NCI-H2081 treated with DMSO at 0.1 percent for 48 hours (cell line): Measurements from ENCODE around the gene WDFY4.
"Not testable (repeated sequence)": the region's sequence is repeated elsewhere in the genome, so short reads cannot be mapped to it uniquely, and the experiment has no call there.

Experiments used
- DNase-seq: peaks from one replicate; lab custom pipeline; 2025; lab: John Stamatoyannopoulos, UW

WDFY4 gene, protein sequence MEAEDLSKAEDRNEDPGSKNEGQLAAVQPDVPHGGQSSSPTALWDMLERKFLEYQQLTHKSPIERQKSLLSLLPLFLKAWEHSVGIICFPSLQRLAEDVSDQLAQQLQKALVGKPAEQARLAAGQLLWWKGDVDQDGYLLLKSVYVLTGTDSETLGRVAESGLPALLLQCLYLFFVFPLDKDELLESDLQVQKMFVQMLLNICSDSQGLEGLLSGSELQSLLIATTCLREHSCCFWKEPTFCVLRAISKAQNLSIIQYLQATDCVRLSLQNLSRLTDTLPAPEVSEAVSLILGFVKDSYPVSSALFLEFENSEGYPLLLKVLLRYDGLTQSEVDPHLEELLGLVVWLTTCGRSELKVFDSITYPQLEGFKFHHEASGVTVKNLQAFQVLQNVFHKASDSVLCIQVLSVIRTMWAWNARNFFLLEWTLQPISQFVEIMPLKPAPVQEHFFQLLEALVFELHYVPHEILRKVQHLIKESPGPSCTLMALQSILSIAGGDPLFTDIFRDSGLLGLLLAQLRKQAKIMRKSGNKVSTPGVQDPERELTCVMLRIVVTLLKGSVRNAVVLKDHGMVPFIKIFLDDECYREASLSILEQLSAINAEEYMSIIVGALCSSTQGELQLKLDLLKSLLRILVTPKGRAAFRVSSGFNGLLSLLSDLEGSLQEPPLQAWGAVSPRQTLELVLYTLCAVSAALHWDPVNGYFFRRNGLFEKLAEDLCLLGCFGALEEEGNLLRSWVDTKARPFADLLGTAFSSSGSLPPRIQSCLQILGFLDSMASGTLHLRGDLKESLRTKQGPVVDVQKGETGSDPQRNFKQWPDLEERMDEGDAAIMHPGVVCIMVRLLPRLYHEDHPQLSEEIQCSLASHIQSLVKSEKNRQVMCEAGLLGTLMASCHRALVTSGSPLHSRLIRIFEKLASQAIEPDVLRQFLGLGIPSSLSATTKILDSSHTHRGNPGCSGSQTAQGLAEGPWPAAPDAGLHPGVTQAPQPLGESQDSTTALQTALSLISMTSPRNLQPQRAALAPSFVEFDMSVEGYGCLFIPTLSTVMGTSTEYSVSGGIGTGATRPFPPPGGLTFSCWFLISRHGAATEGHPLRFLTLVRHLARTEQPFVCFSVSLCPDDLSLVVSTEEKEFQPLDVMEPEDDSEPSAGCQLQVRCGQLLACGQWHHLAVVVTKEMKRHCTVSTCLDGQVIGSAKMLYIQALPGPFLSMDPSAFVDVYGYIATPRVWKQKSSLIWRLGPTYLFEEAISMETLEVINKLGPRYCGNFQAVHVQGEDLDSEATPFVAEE (N-terminal part only)

DNA sequence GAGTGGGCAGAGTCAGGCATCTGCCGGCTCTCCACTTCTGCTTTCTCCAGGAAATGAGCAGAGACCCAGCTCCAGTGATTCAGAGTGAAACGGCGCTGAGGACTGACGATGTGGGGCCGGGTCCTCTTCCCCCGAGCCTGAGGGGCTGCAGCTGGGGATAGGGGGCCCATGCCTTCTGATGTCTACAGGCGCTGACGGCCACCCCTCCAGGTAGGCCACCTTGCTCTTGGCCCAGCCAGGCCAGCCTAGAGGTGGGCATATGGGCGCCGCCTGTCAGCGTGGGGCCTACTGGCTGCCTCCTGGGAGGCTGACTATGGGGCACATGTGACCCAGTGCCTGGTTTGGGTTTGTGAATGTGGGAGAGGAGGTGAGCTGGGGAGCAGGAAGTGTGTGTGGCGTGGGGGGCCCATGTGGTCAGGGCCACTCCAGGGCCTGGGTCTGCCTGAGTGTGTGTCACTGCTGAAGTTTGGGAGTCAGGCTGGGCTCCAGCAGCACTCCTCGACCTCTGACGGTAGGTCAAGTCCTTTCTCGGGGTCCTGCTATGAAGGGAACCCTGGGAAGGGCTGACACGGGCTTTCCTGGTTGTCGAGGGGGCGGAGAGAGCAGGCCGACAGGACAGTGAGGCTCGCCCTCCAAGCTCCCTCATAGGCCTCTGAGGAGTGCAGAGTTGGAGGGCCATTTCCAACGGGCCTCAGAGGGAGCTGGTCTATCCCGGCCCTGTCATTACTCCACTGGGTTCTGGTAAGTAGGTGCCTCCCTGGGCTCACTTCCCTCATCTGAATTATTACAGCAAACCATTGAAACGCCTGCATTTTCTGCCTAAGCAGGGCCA lies at the start of gene WDFY4:
Gene WDFY4, plus strand, starts transcription at position 82 of the 832 bp plus-strand sequence. CDS start 24,860 bp downstream, outside the sequence.
- no peak for DNase-seq

DNA sequence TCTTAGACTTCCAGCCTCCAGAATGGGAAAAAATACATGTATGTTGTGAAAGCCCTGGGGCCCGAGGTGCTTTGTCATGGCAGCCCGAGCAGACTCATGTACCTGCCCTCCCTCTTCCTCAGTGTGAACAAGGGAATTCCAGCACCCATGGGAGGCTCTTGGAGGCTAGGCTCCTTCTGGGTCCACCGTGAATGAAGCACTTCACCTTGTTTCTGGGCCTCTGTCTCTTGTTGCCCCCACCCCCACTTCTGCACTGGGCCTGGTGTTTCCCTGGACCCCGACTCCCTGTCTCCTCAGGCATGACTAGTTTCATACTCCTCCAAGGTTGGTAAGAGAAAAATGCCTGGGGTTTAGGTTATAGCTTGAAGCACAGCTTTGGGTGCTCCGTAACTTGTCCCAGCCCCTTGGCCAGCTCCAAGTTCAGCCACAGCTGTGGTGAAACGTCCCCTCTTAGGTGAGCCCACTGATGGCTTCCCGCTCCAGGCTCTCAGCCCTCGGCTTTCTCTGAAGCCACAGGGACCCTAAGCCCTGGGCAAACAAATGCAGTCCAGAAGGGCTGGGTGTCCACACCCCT lies 49.6 kb upstream of the WDFY4 start:
- DNase-seq, result no peak

DNA sequence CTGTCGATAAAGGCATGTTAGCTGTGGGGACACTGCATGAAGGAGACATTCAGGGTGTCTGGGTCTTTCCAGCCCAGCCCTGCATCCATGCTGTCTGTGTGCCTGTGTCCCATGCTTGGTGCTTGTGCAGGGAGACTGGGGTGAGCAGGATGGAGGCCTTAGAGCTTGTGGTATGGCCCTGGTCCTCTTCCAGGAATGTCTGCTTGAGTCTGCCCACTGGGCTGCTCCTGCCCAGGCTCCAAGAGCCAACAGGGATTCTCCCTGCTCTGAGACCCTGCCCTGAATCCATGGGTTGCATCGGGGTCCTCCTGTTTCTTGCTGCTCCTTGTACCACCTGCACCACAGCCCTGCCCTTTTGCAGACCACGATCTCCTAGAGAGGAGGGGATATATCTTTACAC lies 48.4 kb upstream of the WDFY4 start:
- DNase-seq, result no peak

DNA sequence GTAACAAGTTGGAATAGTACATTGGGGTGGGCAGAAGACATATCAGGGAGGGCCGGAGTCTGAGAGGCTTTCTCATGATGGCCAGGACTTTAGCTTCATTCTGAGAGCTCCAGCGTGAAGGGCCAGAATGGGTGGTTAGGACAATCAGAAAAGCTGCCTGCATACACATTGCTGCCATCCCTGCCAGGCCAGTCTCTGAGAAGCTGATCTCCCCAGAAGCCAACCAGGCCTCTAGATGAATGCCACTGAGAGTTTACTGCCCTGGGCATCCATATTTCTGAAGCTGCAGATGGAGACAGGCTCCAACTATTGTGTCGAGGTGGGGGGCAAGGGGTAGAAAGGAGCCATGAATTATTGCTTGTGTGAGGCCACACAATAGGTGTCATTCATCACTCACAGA lies 47.8 kb upstream of the WDFY4 start:
- no peak for DNase-seq

DNA sequence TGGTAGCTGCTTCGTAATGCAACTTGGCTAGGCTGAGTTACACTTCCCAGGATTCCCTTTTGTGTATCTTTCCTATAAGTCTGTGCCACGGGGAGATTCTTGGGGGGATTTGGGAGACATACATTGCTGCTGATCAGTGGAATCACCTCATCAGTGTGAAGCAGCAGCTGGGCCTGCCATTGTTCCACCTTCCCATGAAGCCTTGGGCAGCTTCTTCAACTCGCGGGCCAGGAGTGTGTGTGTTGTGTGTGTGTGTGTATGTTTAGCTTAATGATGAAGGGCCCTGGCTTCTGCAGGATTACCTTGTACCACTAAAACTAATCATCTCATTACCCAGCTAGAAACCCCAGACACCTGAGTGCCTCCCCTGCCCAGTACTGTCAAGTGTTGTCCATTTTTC lies 46.5 kb upstream of the WDFY4 start:
- no peak for DNase-seq

DNA sequence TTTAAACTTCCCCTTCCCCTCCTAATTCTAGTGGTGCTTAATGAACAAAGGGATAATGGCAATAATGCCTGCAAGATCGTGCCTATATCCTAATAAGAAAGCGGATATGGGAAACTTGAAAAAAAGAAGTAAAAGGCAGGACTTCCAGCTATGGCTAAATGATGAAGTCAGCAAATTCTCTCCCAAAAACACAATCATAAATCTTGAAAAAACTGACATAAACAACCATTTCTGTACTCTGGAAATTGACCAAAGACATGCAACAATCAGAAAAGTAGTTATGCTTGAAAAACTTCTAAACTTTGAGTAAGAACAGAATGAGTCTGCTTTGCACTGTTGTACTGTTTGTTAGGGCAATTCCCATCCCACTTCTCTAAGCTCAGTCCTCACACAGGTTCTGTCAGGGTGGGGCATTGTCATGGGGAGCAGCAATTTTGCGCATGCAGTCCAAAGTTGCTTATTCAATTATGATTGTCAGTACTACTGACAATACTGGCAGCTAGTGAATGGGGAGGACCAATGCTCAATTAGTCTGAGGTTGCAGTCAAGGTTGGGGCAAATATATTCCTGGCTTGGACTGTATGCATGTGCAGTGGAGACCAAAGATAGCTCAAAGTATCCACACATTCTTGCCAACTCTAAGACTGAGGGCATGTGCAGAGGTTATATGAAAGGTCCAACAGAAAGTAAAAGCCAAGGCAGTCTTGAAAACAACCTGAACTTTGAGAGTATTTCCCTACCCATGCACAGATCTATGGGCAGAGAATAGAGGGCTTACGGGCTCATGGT lies 45.7 kb upstream of the WDFY4 start:
- DNase-seq, result no peak

DNA sequence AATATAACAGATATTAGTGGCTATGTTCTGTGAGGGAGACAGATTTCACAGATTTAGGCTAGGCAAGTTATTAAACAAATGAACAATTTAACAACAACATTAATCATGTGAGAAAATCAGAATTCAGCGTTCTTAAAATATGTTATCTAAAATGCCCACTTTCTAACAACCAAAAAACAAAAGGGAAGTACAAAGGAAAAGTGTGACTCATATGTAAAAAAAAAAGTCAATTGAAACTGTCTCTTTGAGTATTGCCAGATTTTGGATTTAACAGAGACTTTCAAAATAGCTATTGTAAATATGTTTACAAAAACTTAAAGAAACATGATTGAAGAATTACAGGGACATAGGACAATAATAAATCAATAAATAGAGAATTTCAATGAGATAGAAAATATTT lies 45.0 kb upstream of the WDFY4 start:
- no peak for DNase-seq

DNA sequence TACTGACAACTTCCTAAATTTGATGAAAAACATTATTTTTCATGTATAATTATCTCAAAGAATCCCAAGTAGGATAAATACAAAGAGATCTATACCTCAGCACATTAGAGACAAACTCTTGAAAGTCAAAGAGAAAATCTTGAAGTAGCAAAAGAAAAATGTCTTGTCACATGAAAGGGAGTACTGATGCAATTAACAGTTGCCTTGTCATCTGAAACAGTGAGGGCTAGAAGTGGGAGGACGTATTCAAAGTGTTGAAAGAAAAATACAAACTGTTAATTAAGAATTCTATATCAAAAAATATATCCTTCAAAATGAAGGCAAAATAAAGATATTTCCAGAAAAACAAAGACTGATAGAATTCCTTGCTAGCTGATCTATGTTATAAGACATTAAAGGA lies 44.3 kb upstream of the WDFY4 start:
- no peak for DNase-seq

DNA sequence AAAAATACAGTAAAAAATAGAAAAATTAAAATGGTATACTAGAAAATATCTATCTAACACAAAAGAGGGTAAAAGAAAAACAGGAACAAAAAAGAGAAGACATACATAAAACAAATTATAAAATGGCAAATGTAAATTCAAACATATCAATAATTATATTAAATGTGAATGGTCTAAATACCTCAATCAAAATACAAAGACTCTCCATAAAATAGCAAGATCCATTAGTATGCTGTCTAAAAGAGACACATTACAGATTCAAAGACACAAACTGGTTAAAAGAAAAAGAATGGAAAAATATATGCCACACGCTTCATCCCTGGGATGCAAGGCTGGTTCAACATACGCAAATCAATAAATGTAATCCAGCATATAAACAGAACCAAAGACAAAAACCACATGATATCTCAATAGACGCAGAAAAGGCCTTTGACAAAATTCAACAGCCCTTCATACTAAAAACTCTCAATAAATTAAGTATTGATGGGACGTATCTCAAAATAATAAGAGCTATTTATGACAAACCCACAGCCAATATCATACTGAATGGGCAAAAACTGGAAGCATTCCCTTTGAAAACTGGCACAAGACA lies 43.5 kb upstream of the WDFY4 start:
- not testable (repeated sequence) for DNase-seq

DNA sequence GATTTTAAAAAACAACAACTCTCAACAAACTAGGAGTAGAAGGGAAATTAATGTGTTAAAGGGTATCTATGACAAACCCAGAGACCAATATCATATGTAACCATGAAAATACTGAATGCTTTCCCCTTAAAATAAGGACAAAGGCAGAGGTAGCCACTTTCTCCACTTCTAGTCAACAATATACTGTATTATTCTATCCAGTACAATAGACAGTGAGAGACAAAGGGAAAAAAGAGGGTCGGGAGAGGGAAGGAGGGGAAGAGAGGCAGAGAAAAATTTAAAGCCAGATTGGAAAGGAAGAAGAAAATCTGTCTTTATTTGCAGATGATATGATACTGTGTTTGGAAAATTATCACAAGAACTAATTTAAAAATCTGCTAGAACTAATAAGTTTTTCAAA lies 39.1 kb upstream of the WDFY4 start:
- no peak for DNase-seq

DNA sequence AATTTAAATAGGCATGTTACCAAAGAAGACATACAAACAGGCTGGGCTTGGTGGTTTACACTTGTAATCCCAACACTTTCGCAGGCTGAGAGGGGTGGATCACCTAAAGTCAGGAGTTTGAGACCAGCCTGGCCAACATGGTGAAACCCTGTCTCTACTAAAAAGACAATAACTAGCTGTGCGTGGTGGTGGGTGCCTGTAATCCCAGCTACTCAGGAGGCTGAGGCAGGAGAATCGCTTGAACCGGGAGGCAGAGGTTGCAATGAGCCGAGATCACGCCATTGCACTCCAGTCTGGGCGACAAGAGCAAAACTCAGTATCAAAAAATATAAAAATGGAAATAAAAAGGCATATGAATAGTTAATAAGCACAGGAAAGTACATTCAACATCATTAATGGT lies 37.6 kb upstream of the WDFY4 start:
- not testable (repeated sequence) for DNase-seq

DNA sequence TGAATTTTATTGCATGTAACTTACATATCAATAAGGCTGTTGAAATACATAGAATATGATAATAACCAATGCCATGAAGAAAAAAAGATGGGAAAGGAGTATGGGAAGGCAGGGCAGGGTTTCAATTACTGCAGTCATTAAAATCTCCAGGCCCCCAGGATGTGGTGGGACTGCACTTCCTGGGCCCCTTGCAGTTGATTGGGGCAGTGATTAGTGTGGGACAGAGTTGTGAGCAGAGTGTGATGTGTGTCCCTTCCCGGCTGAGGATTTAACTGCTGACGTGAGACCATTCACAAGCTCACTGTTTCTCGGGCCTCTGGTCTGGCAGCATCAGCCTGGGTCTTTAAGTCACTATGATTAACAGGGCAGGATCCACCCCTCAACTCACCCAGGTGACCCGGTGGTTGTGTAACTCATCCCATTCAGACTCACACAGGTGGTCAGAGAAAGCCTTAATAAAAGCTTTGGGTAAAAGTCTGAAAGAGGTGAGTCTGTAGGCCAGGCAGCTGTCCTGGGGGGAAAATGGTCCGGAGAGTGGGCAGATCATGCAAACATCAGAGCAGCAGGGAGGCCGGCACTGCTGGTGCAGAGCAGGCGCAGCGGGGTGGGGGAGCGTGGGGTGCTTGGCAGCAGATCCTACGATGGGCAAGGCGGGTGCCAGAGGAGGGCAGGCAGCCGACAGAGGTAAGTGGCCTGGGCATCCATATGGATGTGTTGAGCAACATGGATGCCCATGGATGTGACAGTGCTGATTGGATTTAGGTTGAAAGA lies 36.3 kb upstream of the WDFY4 start:
- no peak for DNase-seq

DNA sequence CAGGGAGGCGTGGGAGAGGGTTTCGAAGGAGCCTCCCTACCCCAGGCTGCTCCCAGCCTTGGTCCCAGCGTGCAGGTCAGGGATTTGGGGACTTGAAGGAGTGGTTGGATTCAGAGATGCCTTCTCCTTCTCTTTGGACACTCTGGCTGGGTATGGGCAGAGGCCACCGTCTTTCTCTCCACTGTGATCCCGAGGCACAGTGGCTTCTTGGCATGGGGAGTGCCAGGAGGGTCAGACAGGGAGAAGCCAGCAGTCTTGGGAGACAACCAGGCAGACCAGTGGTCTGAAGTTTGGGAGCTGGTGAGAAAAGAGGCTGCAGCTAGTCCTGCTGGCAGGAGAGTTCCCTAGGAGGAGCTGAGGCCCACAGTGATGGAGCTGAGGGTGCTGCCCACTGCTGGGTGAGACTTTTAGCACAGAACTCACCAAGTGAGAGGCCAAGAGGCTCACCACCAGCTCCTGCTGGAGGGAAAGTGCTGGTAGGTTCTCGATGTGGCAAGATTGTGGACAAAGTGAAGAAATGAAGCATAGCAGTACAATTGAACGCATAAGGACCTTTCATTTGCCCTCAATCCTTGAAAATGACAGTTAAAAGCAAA lies 35.2 kb upstream of the WDFY4 start:
- no peak for DNase-seq

DNA sequence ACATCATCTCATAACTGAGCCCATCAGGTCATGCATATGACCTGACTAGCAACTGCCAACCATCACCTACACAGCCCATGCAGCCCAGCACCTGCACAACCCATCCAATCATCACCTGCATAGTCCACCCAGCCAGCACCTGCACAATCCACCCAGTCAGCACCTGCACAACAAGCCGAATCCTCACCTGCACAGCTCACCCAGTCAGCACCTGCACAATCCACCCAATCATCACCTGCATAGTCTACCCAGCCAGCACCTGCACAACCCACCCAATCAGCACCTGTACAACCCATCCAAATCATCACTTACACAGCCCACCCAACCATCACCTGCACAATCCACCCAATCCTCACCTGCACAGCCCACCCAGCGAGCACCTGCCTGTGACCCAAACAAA lies 33.4 kb upstream of the WDFY4 start:
- no peak for DNase-seq

DNA sequence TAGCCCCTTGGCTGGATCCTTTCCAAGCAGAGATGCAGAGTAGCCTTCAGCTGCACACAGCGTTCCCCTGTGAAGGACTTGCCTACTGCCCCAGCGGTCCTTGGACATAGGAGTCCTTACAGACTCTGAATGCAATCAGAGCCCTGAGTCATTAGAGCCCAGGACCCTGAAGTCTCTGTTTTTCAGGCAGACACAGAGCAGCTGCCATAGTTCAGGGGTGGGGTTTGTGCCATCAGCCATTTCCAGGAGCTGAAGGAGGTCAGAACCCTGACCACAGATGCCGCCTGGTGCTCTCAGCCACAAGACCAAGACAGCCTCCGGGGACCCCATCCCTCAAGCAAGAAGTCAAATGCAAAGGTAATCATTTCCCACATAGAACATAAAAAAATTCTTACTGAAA lies 32.8 kb upstream of the WDFY4 start:
- no peak for DNase-seq

DNA sequence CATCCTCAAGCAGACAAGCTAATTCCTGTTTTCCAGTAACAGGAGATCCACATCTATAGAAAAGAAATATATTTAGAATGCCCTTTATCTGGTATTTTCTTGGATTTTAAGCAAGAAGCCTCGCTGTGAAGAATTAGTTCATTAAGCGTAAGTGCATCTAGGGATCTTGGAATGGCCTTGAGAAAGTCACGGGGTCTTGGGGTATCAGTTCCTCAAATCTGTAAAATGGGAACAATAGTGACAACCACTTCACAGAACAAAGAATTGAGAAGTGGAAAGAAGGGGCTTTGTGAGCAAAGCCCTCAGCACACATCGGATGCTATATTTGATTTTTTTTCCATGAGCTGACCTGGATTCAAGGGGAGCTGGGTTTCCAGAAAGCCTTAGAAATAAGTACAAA lies 32.3 kb upstream of the WDFY4 start:
- DNase-seq, result no peak

DNA sequence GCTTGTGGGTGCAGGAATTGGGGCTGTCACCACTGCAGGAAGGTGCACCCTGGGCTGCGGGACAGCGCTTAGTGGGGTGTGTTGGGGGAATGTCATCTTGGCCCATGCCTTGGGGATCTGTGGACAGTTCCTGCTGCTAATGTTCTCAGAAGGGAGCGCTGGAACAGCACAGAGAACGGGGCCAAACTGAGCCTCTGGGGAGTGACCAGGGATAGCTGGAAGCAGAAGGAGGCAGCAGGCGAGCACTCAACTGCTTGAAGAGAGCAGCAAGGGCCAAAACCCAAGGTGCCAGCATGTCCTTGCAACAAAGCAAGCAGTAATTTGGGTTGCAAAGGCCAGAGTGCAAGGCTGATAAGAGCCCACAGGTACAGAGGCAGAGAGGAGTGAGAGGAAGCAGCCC lies 31.3 kb upstream of the WDFY4 start:
- DNase-seq, result no peak

DNA sequence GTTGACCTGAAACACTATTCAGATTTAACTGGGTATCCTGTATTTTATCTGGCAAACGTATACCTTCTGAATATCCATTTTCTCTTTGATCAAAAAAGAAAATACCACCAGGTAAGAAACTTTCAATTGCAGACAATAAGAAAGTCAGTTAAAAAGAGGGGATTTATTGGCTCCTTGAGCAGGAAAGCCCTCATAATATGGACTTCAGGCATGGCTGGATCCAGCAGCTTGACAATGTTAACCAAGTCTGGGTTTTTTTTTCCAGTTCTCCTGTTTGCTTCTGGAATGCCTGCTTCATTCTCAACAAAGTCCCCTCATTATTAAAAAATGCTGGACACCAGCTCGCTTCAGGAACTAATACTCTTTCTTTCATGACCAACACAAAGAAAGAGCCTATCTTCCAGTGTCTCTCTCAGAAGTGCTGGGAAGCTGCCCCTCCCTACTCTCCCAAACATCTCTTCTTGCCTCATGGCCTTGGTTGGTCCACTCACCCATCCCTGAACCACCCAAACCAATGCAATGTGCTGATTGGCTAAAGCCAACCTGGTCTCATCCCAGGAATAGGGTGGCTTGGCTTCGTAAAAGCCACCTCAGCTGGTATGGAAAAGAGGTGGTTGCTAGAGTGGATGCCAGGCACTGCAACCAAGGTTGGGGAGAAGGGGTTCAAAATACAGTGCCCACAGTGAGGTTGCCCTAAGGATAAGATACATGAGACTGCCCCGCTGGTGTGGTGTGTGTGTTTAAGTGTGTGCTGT lies 30.6 kb upstream of the WDFY4 start:
- no peak for DNase-seq
